Measurements from ENCODE around the gene TK2. TPM values are rescaled to one million over a fixed set of nuclear protein-coding genes. Genes with fewer than 3 reads are reported as not detected.
A peak's percentile ranks its signal among the peaks of the same experiment; 100 is the strongest.

Gene TK2
- total RNA-seq, 1 donor from 2014 or later, result 25.2 TPM

- H3K4me3 ChIP-seq (ENCODE audit: low read depth, low read length), result no peak overlapping the region
- no peak for TF ChIP-seq CTCF (IDR thresholded peaks at IDR 0.05; ENCODE audit: insufficient read depth, low read length, poor library complexity, severe bottlenecking)
- H3K36me3 ChIP-seq (ENCODE audit: control insufficient read depth, insufficient read depth, low read length), result no peaks in the 10 kb centered on the region
- DNase-seq (ENCODE audit: low read depth), result no peak
- H3K27me3 ChIP-seq (ENCODE audit: control insufficient read depth, insufficient read depth, low read length), result no peaks in the 10 kb centered on the region
These were observed 35.7 kb upstream of the TK2 start for GRCh38 chr16:66585481-66586239.

- peaks cover 16% of the 10 kb centered on the region for H3K27me3 ChIP-seq (ENCODE audit: control insufficient read depth, insufficient read depth, low read length)
- no peaks in the 10 kb centered on the region for H3K36me3 ChIP-seq (ENCODE audit: control insufficient read depth, insufficient read depth, low read length)
- DNase-seq (ENCODE audit: low read depth), result no peak
- no peak for TF ChIP-seq CTCF (IDR thresholded peaks at IDR 0.05; ENCODE audit: insufficient read depth, low read length, poor library complexity, severe bottlenecking)
- H3K4me3 ChIP-seq (ENCODE audit: low read depth, low read length), result no peak overlapping the region
These were observed 31.5 kb upstream of the TK2 start for GRCh38 chr16:66581246-66581952.

GRCh38 chr16:66580605-66581209 lies 30.8 kb upstream of the TK2 start:
- H3K4me3 ChIP-seq (ENCODE audit: low read depth, low read length), result no peak overlapping the region
- no peaks in the 10 kb centered on the region for H3K36me3 ChIP-seq (ENCODE audit: control insufficient read depth, insufficient read depth, low read length)
- DNase-seq (ENCODE audit: low read depth), result peak; percentile 61
- H3K27me3 ChIP-seq (ENCODE audit: control insufficient read depth, insufficient read depth, low read length), result peaks cover 16% of the 10 kb centered on the region
- TF ChIP-seq CTCF (IDR thresholded peaks at IDR 0.05; ENCODE audit: insufficient read depth, low read length, poor library complexity, severe bottlenecking), result peak; percentile 19

- no peaks in the 10 kb centered on the region for H3K36me3 ChIP-seq (ENCODE audit: control insufficient read depth, insufficient read depth, low read length)
- TF ChIP-seq CTCF (IDR thresholded peaks at IDR 0.05; ENCODE audit: insufficient read depth, low read length, poor library complexity, severe bottlenecking), result no peak
- DNase-seq (ENCODE audit: low read depth), result no peak
- H3K4me3 ChIP-seq (ENCODE audit: low read depth, low read length), result peak within 1 kb of the TSS; percentile 19
- H3K27me3 ChIP-seq (ENCODE audit: control insufficient read depth, insufficient read depth, low read length), result peaks cover 16% of the 10 kb centered on the region
These were observed 29.0 kb upstream of the TK2 start, which contains the start of gene CMTM2 for GRCh38 chr16:66578651-66579531. TSS of gene CMTM2 (plus strand) at chr16:66579463. CDS start at chr16:66579608, 145 bp downstream.

- DNase-seq (ENCODE audit: low read depth), result no peak
- TF ChIP-seq CTCF (IDR thresholded peaks at IDR 0.05; ENCODE audit: insufficient read depth, low read length, poor library complexity, severe bottlenecking), result no peak
- Histone ChIP-seq H3K4me3 (ENCODE audit: low read depth, low read length) (no peak overlapping the region), H3K27me3 (ENCODE audit: control insufficient read depth, insufficient read depth, low read length) (peaks cover 16% of the 10 kb centered on the region), H3K36me3 (ENCODE audit: control insufficient read depth, insufficient read depth, low read length) (no peaks in the 10 kb centered on the region)
These were observed 26.4 kb upstream of the TK2 start for GRCh38 chr16:66576296-66576695.

All from kidney epithelial cell (primary cell).